Measurements from ENCODE around the gene A2M. TPM values are rescaled to one million over a fixed set of nuclear protein-coding genes. Genes with fewer than 3 reads are reported as not detected.
A peak's percentile ranks its signal among the peaks of the same experiment; 100 is the strongest.

Gene A2M
- total and polyA plus RNA-seq, 4 donors, result 1,731 to 2,622 (median 2,052) TPM

GRCh38 chr12:9071969-9072368 is 43.8 kb downstream of the A2M start:
- WGBS, result 69% methylated on average over 1 of the region's 1 CpG
- no peaks in the 10 kb centered on the region for H3K27me3 ChIP-seq (ENCODE audit: control insufficient read depth in 4 of 4, insufficient read depth in 4 of 4, low read length in 3 of 4)

GRCh38 chr12:9071518-9071917 is 44.2 kb downstream of the A2M start:
- Histone ChIP-seq H3K36me3 (ENCODE audit: control insufficient read depth in 4 of 4, insufficient read depth in 3 of 4, low read depth in 1 of 4, low read length in 3 of 4) (peaks cover 16 to 88% (median 77%) of the 10 kb centered on the region in 4 donors), H3K9ac (ENCODE audit: low read depth in 1 of 2, low read length in 2 of 2) (no peak overlapping the region), H3K27me3 (ENCODE audit: control insufficient read depth in 4 of 4, insufficient read depth in 4 of 4, low read length in 3 of 4) (no peaks in the 10 kb centered on the region), H3K27ac (ENCODE audit: low read depth in 1 of 2, low read length in 2 of 2) (no peak overlapping the region), H3K9me3 (ENCODE audit: control insufficient read depth in 4 of 4, low read length in 3 of 4) (no peaks in the 10 kb centered on the region), H3K4me1 (ENCODE audit: control insufficient read depth in 4 of 4, insufficient read depth in 4 of 4, low read length in 3 of 4) (peaks cover 7 to 56% (median 26%) of the 10 kb centered on the region in 4 donors), H3K4me3 (ENCODE audit: low read depth in 1 of 3, low read length in 3 of 3) (no peak overlapping the region)
- TF ChIP-seq FOXA2 (IDR thresholded peaks at IDR 0.05) (no peak), RXRA (IDR thresholded peaks at IDR 0.05) (peak; percentile 29 to 53)
- no peak for DNase-seq (ENCODE audit: low spot score)

More at GRCh38 chr12:9071969-9072368, 43.8 kb downstream of the A2M start:
- TF ChIP-seq RXRA (IDR thresholded peaks at IDR 0.05) (peak in 1 of 2 donors; percentile 33), FOXA2 (IDR thresholded peaks at IDR 0.05) (no peak)
- Histone ChIP-seq H3K9ac (ENCODE audit: low read depth in 1 of 2, low read length in 2 of 2) (no peak overlapping the region), H3K36me3 (ENCODE audit: control insufficient read depth in 4 of 4, insufficient read depth in 3 of 4, low read depth in 1 of 4, low read length in 3 of 4) (peaks cover 18 to 92% (median 80%) of the 10 kb centered on the region in 4 donors), H3K4me1 (ENCODE audit: control insufficient read depth in 4 of 4, insufficient read depth in 4 of 4, low read length in 3 of 4) (peaks cover 7 to 59% (median 26%) of the 10 kb centered on the region in 4 donors), H3K9me3 (ENCODE audit: control insufficient read depth in 4 of 4, low read length in 3 of 4) (no peaks in the 10 kb centered on the region), H3K4me3 (ENCODE audit: low read depth in 1 of 3, low read length in 3 of 3) (no peak overlapping the region), H3K27ac (ENCODE audit: low read depth in 1 of 2, low read length in 2 of 2) (peak overlapping the region in 1 of 2 donors; percentile 14)
- no peak for DNase-seq (ENCODE audit: low spot score)

GRCh38 chr12:9070351-9070750 is 45.4 kb downstream of the A2M start:
- Histone ChIP-seq H3K27ac (ENCODE audit: low read depth in 1 of 2, low read length in 2 of 2) (no peak overlapping the region), H3K4me3 (ENCODE audit: low read depth in 1 of 3, low read length in 3 of 3) (no peak overlapping the region), H3K36me3 (ENCODE audit: control insufficient read depth in 4 of 4, insufficient read depth in 3 of 4, low read depth in 1 of 4, low read length in 3 of 4) (peaks cover 16 to 76% (median 66%) of the 10 kb centered on the region in 4 donors), H3K9me3 (ENCODE audit: control insufficient read depth in 4 of 4, low read length in 3 of 4) (no peaks in the 10 kb centered on the region), H3K9ac (ENCODE audit: low read depth in 1 of 2, low read length in 2 of 2) (no peak overlapping the region), H3K4me1 (ENCODE audit: control insufficient read depth in 4 of 4, insufficient read depth in 4 of 4, low read length in 3 of 4) (peaks cover 8 to 62% (median 25%) of the 10 kb centered on the region in 4 donors), H3K27me3 (ENCODE audit: control insufficient read depth in 4 of 4, insufficient read depth in 4 of 4, low read length in 3 of 4) (no peaks in the 10 kb centered on the region)
- WGBS, result 97% methylated on average over 5 of the region's 5 CpGs
- TF ChIP-seq SP1 (IDR thresholded peaks at IDR 0.05), result no peak
- TF ChIP-seq RAD21 (IDR thresholded peaks at IDR 0.05), result no peak
- no peak for TF ChIP-seq HNF4A (conservative IDR thresholded peaks at IDR 0.05)
- no peak for TF ChIP-seq TAF1 (conservative IDR thresholded peaks at IDR 0.05)
- no peak for TF ChIP-seq RXRA (IDR thresholded peaks at IDR 0.05)
- no peak for TF ChIP-seq HNF4G (IDR thresholded peaks at IDR 0.05)
- TF ChIP-seq, protein P1, sequence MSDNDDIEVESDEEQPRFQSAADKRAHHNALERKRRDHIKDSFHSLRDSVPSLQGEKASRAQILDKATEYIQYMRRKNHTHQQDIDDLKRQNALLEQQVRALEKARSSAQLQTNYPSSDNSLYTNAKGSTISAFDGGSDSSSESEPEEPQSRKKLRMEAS (IDR thresholded peaks at IDR 0.05), result no peak
- TF ChIP-seq ATF3 (IDR thresholded peaks at IDR 0.05), result no peak
- no peak for DNase-seq (ENCODE audit: low spot score)

DNA sequence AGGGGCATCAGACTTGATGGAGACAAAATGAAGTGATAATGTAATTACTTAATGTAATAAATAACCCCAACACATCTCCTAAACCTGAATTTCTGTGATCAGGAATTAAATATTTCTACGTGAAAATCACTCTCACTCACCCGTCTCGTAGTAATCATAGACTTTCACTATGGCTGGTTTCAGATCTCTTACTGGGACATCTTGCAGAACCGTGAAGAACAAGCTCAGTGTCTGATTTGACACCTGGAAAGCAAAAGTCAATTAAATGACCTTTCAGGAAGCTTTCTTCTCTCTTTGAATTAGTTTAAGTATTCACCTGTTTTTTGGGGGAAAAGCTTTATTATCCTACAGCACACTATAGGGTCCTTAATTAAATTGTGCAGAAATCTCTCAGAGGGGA is 47.1 kb downstream of the A2M start:
- TF ChIP-seq NR2F2 (IDR thresholded peaks at IDR 0.05), result no peak
- TF ChIP-seq RAD21 (IDR thresholded peaks at IDR 0.05), result no peak
- no peak for TF ChIP-seq FOXA2 (IDR thresholded peaks at IDR 0.05)
- no peak for TF ChIP-seq EGR1 (IDR thresholded peaks at IDR 0.05; ENCODE audit: low read depth in 2 of 2)
- TF ChIP-seq TAF1 (conservative IDR thresholded peaks at IDR 0.05), result no peak
- TF ChIP-seq RXRA (IDR thresholded peaks at IDR 0.05), result no peak
- TF ChIP-seq, protein P2, sequence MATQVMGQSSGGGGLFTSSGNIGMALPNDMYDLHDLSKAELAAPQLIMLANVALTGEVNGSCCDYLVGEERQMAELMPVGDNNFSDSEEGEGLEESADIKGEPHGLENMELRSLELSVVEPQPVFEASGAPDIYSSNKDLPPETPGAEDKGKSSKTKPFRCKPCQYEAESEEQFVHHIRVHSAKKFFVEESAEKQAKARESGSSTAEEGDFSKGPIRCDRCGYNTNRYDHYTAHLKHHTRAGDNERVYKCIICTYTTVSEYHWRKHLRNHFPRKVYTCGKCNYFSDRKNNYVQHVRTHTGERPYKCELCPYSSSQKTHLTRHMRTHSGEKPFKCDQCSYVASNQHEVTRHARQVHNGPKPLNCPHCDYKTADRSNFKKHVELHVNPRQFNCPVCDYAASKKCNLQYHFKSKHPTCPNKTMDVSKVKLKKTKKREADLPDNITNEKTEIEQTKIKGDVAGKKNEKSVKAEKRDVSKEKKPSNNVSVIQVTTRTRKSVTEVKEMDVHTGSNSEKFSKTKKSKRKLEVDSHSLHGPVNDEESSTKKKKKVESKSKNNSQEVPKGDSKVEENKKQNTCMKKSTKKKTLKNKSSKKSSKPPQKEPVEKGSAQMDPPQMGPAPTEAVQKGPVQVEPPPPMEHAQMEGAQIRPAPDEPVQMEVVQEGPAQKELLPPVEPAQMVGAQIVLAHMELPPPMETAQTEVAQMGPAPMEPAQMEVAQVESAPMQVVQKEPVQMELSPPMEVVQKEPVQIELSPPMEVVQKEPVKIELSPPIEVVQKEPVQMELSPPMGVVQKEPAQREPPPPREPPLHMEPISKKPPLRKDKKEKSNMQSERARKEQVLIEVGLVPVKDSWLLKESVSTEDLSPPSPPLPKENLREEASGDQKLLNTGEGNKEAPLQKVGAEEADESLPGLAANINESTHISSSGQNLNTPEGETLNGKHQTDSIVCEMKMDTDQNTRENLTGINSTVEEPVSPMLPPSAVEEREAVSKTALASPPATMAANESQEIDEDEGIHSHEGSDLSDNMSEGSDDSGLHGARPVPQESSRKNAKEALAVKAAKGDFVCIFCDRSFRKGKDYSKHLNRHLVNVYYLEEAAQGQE (IDR thresholded peaks at IDR 0.05), result no peak
- no peak for TF ChIP-seq HNF4G (IDR thresholded peaks at IDR 0.05)
- no peak for TF ChIP-seq GABPA (IDR thresholded peaks at IDR 0.05 in 1 of 2, conservative IDR thresholded peaks at IDR 0.05 in 1 of 2)
- no peak for TF ChIP-seq ATF3 (IDR thresholded peaks at IDR 0.05)
- TF ChIP-seq, protein P3, sequence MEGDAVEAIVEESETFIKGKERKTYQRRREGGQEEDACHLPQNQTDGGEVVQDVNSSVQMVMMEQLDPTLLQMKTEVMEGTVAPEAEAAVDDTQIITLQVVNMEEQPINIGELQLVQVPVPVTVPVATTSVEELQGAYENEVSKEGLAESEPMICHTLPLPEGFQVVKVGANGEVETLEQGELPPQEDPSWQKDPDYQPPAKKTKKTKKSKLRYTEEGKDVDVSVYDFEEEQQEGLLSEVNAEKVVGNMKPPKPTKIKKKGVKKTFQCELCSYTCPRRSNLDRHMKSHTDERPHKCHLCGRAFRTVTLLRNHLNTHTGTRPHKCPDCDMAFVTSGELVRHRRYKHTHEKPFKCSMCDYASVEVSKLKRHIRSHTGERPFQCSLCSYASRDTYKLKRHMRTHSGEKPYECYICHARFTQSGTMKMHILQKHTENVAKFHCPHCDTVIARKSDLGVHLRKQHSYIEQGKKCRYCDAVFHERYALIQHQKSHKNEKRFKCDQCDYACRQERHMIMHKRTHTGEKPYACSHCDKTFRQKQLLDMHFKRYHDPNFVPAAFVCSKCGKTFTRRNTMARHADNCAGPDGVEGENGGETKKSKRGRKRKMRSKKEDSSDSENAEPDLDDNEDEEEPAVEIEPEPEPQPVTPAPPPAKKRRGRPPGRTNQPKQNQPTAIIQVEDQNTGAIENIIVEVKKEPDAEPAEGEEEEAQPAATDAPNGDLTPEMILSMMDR (IDR thresholded peaks at IDR 0.05; ENCODE audit: low read depth, low read length, missing input control), result no peak
- TF ChIP-seq SP1 (IDR thresholded peaks at IDR 0.05), result no peak
- TF ChIP-seq HNF4A (conservative IDR thresholded peaks at IDR 0.05), result no peak
- Histone ChIP-seq H3K36me3 (ENCODE audit: control insufficient read depth in 4 of 4, insufficient read depth in 3 of 4, low read depth in 1 of 4, low read length in 3 of 4) (peaks cover 13 to 59% (median 54%) of the 10 kb centered on the region in 4 donors), H3K4me1 (ENCODE audit: control insufficient read depth in 4 of 4, insufficient read depth in 4 of 4, low read length in 3 of 4) (peaks cover 8 to 51% (median 21%) of the 10 kb centered on the region in 4 donors), H3K4me3 (ENCODE audit: low read depth in 1 of 3, low read length in 3 of 3) (no peak overlapping the region), H3K27ac (ENCODE audit: low read depth in 1 of 2, low read length in 2 of 2) (no peak overlapping the region), H3K9ac (ENCODE audit: low read depth in 1 of 2, low read length in 2 of 2) (no peak overlapping the region), H3K27me3 (ENCODE audit: control insufficient read depth in 4 of 4, insufficient read depth in 4 of 4, low read length in 3 of 4) (no peaks in the 10 kb centered on the region), H3K9me3 (ENCODE audit: control insufficient read depth in 4 of 4, low read length in 3 of 4) (no peaks in the 10 kb centered on the region)
- no peak for DNase-seq (ENCODE audit: low spot score)
- 93% methylated on average over 4 of the region's 4 CpGs for WGBS

Data from liver (tissue), 9 donors.